ENCODE results near the gene ZNF35. TPM values are rescaled to one million over a fixed set of nuclear protein-coding genes. Genes with fewer than 3 reads are reported as not detected.

ZNF35 gene
- 10 to 100 TPM in 2 of 4 donors, 1 to 10 TPM in 2; 7.2 to 21.5 (median 10.3) TPM for total RNA-seq

DNA sequence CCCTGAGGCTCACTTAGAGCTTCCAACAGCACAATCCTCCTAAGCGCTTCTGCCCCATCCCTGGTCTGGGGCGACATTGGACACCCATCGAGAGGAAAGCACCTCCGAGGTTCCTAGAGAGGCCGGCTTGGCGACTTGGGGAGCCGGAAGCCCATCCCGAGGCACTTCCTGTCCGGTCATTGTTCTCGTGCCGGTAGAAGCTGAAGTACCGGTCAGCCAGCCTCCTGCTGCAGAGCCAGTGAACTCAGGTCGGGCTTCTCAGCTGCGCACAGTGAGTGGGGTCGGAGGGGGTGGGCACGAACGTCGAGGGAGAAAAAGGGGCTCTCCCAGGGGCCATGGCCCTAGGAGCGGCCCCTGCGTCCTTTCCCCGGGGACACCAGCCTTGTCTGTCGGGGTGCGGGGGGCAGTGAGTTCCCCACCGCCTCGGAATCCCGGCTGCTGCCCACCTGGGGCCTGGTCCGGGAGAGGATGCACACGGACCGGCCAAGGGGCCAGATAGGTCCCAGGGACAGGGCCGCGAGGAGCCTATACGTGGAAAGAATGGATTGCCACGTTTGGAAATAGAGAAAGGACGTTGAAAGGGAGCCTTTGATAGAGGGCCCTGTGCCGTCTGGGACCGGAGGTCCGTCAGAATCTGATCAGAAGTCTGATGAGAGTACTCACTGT lies at the start of gene ZNF35:
TSS of gene ZNF35 (plus strand) at position 169 of the 666 bp plus-strand sequence. CDS start 2,336 bp downstream, outside the sequence.
- DNase-seq: peak; percentile 65 to 87 (median 77)
- Histone ChIP-seq H3K4me1 (peaks cover 0 to 8% (median 0%) of the 10 kb centered on the region in 4 donors), H3K36me3 (peaks cover 0 to 30% (median 0%) of the 10 kb centered on the region in 3 donors), H3K27me3 (no peaks in the 10 kb centered on the region), H3K4me3 (peak within 1 kb of the TSS; percentile 83 to 90 (median 86)), H3K27ac (peak within 1 kb of the TSS; percentile 47 to 63 (median 52)), H3K9me3 (peaks cover 0 to 7% (median 0%) of the 10 kb centered on the region in 4 donors)
- TF ChIP-seq POLR2A (IDR thresholded peaks at IDR 0.05): no peak
- TF ChIP-seq, protein P1, sequence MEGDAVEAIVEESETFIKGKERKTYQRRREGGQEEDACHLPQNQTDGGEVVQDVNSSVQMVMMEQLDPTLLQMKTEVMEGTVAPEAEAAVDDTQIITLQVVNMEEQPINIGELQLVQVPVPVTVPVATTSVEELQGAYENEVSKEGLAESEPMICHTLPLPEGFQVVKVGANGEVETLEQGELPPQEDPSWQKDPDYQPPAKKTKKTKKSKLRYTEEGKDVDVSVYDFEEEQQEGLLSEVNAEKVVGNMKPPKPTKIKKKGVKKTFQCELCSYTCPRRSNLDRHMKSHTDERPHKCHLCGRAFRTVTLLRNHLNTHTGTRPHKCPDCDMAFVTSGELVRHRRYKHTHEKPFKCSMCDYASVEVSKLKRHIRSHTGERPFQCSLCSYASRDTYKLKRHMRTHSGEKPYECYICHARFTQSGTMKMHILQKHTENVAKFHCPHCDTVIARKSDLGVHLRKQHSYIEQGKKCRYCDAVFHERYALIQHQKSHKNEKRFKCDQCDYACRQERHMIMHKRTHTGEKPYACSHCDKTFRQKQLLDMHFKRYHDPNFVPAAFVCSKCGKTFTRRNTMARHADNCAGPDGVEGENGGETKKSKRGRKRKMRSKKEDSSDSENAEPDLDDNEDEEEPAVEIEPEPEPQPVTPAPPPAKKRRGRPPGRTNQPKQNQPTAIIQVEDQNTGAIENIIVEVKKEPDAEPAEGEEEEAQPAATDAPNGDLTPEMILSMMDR (IDR thresholded peaks at IDR 0.05): no peak

DNA sequence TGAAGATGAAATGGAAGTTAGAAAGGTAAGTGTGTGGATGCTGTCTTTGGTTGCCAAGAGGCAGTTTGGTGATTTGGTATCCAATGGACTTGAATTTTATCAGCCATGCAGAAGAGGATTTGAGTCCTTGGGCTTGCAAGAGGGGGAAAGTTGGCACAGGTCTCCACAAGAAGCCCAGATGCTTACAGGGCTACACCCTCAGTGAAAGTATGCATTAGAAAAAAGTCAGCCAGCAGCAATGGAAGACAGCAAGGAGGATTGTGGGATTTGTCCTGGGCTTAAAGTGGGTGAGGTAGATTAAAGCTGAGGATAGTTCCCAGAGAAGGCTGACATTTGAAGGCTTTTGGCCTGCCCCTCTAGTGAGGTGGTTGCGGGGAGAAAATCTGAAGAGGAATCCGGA lies 46.8 kb upstream of the ZNF35 start:
- Histone ChIP-seq H3K4me3 (no peak overlapping the region), H3K27ac (no peak overlapping the region), H3K36me3 (no peaks in the 10 kb centered on the region), H3K27me3 (no peaks in the 10 kb centered on the region), H3K4me1 (no peaks in the 10 kb centered on the region), H3K9me3 (no peaks in the 10 kb centered on the region)
- no peak for TF ChIP-seq POLR2A (IDR thresholded peaks at IDR 0.05)
- TF ChIP-seq, protein P1 (IDR thresholded peaks at IDR 0.05): no peak
- no peak for DNase-seq

DNA sequence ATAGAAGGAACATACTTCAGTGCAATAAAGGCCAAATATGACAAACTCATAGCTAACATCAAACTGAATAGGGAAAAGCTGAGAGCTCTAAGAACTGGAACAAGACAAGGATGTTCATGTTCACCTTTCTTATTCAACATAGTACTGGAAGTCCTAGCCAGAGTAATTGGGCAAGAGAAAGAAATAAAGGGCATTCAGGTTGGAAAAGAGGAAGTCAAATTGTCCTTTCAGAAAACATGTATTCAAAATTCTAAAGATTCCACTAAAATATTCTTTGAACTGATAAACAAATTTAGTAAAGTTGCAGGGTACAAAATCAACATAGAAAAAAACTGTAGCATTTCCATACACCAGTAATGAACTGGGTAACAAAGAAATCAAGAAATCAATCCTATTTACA lies 35.9 kb upstream of the ZNF35 start:
- no peak overlapping the region for H3K4me3 ChIP-seq
- no peaks in the 10 kb centered on the region for H3K9me3 ChIP-seq
- no peak overlapping the region for H3K27ac ChIP-seq
- H3K27me3 ChIP-seq: no peaks in the 10 kb centered on the region
- H3K4me1 ChIP-seq: no peaks in the 10 kb centered on the region
- DNase-seq: no peak
- TF ChIP-seq, protein P1 (IDR thresholded peaks at IDR 0.05): no peak
- no peak for TF ChIP-seq POLR2A (IDR thresholded peaks at IDR 0.05)
- no peaks in the 10 kb centered on the region for H3K36me3 ChIP-seq

DNA sequence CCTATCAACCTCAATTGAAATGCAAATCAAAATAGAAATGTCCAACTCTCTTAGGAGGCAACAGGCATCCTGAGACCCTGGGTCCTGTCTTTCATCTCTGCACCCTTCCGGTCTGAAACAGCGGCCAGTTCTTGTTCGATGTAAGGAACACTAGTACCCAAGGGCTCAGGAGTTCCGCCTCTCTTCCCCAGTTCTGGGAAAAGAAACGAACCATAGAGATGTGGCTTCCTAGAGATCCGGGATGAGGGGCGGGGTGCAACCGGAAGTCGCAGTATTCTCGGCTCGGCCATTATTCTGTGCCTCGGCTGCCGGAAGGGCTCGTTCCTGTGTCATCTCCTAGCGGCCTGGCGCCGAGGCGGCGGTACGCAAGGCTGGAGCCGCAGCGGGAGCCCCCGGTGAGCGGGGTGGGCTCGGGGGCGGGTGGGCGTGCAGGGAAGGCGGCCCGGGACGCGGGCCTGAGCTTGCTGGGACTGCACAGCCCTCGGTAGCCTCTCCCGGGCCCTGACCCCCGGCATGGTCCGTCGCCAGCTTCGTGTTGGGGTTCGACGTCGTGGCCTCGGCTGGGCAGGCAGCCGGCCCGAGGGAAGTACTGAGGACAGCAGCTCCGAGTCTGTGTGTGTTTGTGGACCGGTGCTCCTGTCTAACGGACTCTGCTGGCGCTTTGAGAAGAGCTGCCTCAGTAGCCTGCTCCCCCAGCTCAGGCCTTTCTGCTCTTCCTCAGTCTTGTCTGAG lies 23.6 kb upstream of the ZNF35 start, which contains the start of gene ZNF197:
TSS of gene ZNF197 (plus strand) at position 288 of the 732 bp plus-strand sequence. CDS start 4,119 bp downstream, outside the sequence.
- H3K9me3 ChIP-seq: no peaks in the 10 kb centered on the region
- H3K36me3 ChIP-seq: peaks cover 0 to 12% (median 0%) of the 10 kb centered on the region in 3 donors
- H3K27me3 ChIP-seq: no peaks in the 10 kb centered on the region
- DNase-seq: peak; percentile 74 to 91 (median 87)
- peak in 1 of 2 donors; percentile 26 for TF ChIP-seq POLR2A (IDR thresholded peaks at IDR 0.05)
- TF ChIP-seq, protein P1 (IDR thresholded peaks at IDR 0.05): peak in 3 of 6 experiments; percentile 13 to 31 (median 14)
- H3K4me3 ChIP-seq: peak within 1 kb of the TSS; percentile 70 to 94 (median 84)
- peak within 1 kb of the TSS; percentile 69 to 91 (median 80) for H3K27ac ChIP-seq
- H3K4me1 ChIP-seq: peaks cover 0 to 14% (median 2%) of the 10 kb centered on the region in 4 donors

DNA sequence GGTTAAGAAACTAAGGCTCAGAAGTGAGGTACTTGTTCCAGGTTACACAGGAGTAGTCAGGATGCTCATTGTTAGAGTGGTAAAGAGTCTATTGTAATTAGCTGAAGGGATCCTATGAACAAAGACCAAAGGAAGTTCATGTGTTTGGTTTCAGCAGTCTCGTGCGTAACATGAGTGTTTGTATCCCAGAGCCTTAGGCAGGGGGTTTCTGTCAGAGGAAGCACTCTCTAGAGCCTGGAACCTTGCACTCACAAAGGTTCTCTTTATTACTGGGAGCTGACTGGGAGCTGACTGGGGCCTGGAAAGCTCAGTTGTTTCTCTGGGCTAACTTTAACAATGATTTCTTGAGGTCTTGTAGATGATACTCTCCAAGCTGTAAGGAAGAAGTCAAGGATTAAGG lies 19.8 kb upstream of the ZNF35 start:
- Histone ChIP-seq H3K9me3 (no peaks in the 10 kb centered on the region), H3K4me1 (peaks cover 0 to 14% (median 2%) of the 10 kb centered on the region in 4 donors), H3K36me3 (peaks cover 0 to 45% (median 0%) of the 10 kb centered on the region in 3 donors), H3K4me3 (no peak overlapping the region), H3K27ac (no peak overlapping the region), H3K27me3 (no peaks in the 10 kb centered on the region)
- no peak for DNase-seq
- TF ChIP-seq, protein P1 (IDR thresholded peaks at IDR 0.05): no peak
- no peak for TF ChIP-seq POLR2A (IDR thresholded peaks at IDR 0.05)
